ENCODE data around the gene RDM1.

DNA sequence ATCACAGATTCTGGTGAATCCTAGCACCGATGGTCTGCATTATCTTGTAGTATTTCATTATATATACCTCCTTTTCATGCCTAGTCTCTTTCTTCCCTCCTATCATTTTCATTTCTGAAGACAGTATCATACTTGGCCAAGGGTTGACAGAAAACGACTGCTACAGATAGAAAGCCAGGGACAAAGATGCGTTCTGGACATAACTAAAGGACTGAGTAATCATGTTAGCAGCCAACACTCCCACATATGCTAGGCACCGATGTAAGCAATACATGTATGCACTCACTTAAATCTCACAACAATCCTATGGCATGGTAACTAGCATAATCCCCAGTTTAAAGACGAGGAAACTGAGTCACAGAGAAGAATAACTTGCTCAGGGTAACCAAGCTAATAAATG lies 22.9 kb downstream of the RDM1 start:
- TF ChIP-seq, protein P1, sequence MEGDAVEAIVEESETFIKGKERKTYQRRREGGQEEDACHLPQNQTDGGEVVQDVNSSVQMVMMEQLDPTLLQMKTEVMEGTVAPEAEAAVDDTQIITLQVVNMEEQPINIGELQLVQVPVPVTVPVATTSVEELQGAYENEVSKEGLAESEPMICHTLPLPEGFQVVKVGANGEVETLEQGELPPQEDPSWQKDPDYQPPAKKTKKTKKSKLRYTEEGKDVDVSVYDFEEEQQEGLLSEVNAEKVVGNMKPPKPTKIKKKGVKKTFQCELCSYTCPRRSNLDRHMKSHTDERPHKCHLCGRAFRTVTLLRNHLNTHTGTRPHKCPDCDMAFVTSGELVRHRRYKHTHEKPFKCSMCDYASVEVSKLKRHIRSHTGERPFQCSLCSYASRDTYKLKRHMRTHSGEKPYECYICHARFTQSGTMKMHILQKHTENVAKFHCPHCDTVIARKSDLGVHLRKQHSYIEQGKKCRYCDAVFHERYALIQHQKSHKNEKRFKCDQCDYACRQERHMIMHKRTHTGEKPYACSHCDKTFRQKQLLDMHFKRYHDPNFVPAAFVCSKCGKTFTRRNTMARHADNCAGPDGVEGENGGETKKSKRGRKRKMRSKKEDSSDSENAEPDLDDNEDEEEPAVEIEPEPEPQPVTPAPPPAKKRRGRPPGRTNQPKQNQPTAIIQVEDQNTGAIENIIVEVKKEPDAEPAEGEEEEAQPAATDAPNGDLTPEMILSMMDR (IDR thresholded peaks at IDR 0.05; ENCODE audit: insufficient read depth, low read length), result no peak
- TF ChIP-seq, protein P2, sequence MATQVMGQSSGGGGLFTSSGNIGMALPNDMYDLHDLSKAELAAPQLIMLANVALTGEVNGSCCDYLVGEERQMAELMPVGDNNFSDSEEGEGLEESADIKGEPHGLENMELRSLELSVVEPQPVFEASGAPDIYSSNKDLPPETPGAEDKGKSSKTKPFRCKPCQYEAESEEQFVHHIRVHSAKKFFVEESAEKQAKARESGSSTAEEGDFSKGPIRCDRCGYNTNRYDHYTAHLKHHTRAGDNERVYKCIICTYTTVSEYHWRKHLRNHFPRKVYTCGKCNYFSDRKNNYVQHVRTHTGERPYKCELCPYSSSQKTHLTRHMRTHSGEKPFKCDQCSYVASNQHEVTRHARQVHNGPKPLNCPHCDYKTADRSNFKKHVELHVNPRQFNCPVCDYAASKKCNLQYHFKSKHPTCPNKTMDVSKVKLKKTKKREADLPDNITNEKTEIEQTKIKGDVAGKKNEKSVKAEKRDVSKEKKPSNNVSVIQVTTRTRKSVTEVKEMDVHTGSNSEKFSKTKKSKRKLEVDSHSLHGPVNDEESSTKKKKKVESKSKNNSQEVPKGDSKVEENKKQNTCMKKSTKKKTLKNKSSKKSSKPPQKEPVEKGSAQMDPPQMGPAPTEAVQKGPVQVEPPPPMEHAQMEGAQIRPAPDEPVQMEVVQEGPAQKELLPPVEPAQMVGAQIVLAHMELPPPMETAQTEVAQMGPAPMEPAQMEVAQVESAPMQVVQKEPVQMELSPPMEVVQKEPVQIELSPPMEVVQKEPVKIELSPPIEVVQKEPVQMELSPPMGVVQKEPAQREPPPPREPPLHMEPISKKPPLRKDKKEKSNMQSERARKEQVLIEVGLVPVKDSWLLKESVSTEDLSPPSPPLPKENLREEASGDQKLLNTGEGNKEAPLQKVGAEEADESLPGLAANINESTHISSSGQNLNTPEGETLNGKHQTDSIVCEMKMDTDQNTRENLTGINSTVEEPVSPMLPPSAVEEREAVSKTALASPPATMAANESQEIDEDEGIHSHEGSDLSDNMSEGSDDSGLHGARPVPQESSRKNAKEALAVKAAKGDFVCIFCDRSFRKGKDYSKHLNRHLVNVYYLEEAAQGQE (IDR thresholded peaks at IDR 0.05; ENCODE audit: insufficient replicate concordance, low read depth), result no peak
- no peak for TF ChIP-seq POLR2AphosphoS5 (IDR thresholded peaks at IDR 0.05; ENCODE audit: low read depth)
